HFFc6 (cell line): ENCODE data around the gene KCNIP1. TPM values are rescaled to one million over a fixed set of nuclear protein-coding genes. Genes with fewer than 3 reads are reported as not detected.

Experiments
- DNase-seq: peaks from one replicate; pipeline ENCODE4 v3.0.0-alpha.2; 2018
- H3K27ac Mint-ChIP-seq: 2 replicates; pipeline ENCODE4 v1.8.0; 2020; ENCODE audit warnings: mild to moderate bottlenecking, mixed read lengths
- H3K27me3 Mint-ChIP-seq: 2 replicates; pipeline ENCODE4 v1.8.0; 2021; ENCODE audit warnings: mild to moderate bottlenecking, moderate library complexity, mixed read lengths; ENCODE audit not compliant: insufficient read depth
- H3K36me3 Mint-ChIP-seq: 2 replicates; pipeline ENCODE4 v1.8.0; 2021; ENCODE audit warnings: low read depth, mixed read lengths
- H3K4me1 Mint-ChIP-seq: 2 replicates; pipeline ENCODE4 v1.8.0; 2020; ENCODE audit warnings: low read depth, mixed read lengths
- H3K4me3 Mint-ChIP-seq: 2 replicates; pipeline ENCODE4 v1.8.0; 2020; ENCODE audit warnings: mild to moderate bottlenecking, moderate library complexity, mixed read lengths
- H3K9me3 Mint-ChIP-seq: 2 replicates; pipeline ENCODE4 v1.8.0; 2020; ENCODE audit warnings: mild to moderate bottlenecking, mixed read lengths
- total RNA-seq, 6 experiments: library from RNA; stranded (reverse); fragmentation: NEBNext Ultra II Directional; extraction: Animal tissue kit (Norgen Biotek cat#: 25700); gene quantifications; 2 replicates in 1 of 6; 3 replicates in 5 of 6; pipeline ENCODE4 v1.2.3, GENCODE V29; 2021
- TF ChIP-seq, protein P1 (sequence below): fragments of 200-600 bp; sonication (generic); IDR thresholded peaks from 2 replicates; pipeline ENCODE4 v1.5.0; 2021; ENCODE audit warnings: antibody characterized with exemption, mild to moderate bottlenecking

KCNIP1 gene
- total RNA-seq, 6 experiments from 2014 or later, result not detected

GRCh38 chr5:170597109-170597751 lies 93.4 kb downstream of the KCNIP1 start:
- Mint-ChIP-seq H3K27ac (peak overlapping the region; percentile 84), H3K9me3 (no peaks in the 10 kb centered on the region), H3K27me3 (peaks cover 25% of the 10 kb centered on the region), H3K4me3 (peak overlapping the region; percentile 75), H3K4me1 (peaks cover 28% of the 10 kb centered on the region), H3K36me3 (no peaks in the 10 kb centered on the region)
- TF ChIP-seq, protein P1, sequence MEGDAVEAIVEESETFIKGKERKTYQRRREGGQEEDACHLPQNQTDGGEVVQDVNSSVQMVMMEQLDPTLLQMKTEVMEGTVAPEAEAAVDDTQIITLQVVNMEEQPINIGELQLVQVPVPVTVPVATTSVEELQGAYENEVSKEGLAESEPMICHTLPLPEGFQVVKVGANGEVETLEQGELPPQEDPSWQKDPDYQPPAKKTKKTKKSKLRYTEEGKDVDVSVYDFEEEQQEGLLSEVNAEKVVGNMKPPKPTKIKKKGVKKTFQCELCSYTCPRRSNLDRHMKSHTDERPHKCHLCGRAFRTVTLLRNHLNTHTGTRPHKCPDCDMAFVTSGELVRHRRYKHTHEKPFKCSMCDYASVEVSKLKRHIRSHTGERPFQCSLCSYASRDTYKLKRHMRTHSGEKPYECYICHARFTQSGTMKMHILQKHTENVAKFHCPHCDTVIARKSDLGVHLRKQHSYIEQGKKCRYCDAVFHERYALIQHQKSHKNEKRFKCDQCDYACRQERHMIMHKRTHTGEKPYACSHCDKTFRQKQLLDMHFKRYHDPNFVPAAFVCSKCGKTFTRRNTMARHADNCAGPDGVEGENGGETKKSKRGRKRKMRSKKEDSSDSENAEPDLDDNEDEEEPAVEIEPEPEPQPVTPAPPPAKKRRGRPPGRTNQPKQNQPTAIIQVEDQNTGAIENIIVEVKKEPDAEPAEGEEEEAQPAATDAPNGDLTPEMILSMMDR, result no peak
- peak; percentile 94 for DNase-seq

- DNase-seq, result no peak
- Mint-ChIP-seq H3K9me3 (no peaks in the 10 kb centered on the region), H3K4me3 (peak overlapping the region; percentile 75), H3K27me3 (peaks cover 30% of the 10 kb centered on the region), H3K27ac (no peak overlapping the region; the same call in 1 of the 2 replicates), H3K36me3 (no peaks in the 10 kb centered on the region), H3K4me1 (peaks cover 28% of the 10 kb centered on the region)
- TF ChIP-seq, protein P1, result no peak
Measured at GRCh38 chr5:170597872-170598271, 94.1 kb downstream of the KCNIP1 start.

GRCh38 chr5:170599756-170600155 lies 95.9 kb downstream of the KCNIP1 start:
- Mint-ChIP-seq H3K4me3 (no peak overlapping the region), H3K27ac (no peak overlapping the region)

DNA sequence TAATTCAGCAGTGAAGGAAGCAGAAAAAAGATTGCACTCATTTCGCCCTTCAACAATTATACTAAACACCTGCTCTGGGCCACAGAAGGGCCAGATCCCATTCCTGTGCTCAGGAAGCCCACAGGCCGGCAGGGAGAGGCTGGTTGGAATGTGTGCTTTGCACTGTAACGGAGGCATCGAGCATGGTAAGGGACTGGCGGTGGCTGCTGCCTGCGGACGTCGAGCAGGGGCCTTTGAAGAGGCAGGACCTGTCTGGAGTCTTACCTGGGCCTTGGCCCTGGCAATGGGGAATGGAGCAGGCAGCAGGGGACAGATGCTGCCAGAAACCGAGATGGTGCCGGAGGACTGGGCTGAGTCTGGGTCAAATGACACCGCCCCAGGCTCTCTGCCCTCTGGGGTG lies 97.8 kb downstream of the KCNIP1 start:
- Mint-ChIP-seq H3K4me1 (peaks cover 22% of the 10 kb centered on the region), H3K4me3 (no peak overlapping the region), H3K27me3 (peaks cover 49% of the 10 kb centered on the region), H3K36me3 (no peaks in the 10 kb centered on the region), H3K9me3 (no peaks in the 10 kb centered on the region), H3K27ac (no peak overlapping the region)
- TF ChIP-seq, protein P1, result no peak
- no peak for DNase-seq

More at GRCh38 chr5:170599756-170600155, 95.9 kb downstream of the KCNIP1 start:
- peaks cover 39% of the 10 kb centered on the region for H3K27me3 Mint-ChIP-seq
- TF ChIP-seq, protein P1, result no peak
- no peaks in the 10 kb centered on the region for H3K36me3 Mint-ChIP-seq
- H3K4me1 Mint-ChIP-seq, result peaks cover 28% of the 10 kb centered on the region
- H3K9me3 Mint-ChIP-seq, result no peaks in the 10 kb centered on the region
- DNase-seq, result no peak

DNA sequence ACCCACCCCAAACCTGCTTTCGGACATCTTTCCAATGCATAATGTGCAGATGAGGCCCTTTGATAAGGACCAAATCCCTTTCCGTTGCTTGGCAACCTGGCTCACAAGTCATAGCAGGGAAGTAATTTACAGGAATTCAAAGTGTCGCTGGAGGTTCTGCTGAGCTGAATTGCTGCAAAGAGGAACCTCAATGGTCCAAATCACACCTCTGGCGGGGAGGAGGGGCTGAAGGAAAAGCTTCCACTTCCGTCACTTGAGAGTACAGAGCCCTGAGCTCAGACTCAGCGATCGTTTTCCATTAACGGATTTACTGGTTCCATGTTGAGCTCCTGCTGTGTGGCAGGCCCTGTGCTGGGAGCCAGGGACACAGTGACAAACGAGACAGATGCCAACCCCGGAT lies 99.3 kb downstream of the KCNIP1 start:
- H3K4me3 Mint-ChIP-seq, result no peak overlapping the region
- peaks cover 7% of the 10 kb centered on the region for H3K4me1 Mint-ChIP-seq
- no peak overlapping the region for H3K27ac Mint-ChIP-seq
- peaks cover 59% of the 10 kb centered on the region for H3K27me3 Mint-ChIP-seq
- H3K36me3 Mint-ChIP-seq, result no peaks in the 10 kb centered on the region
- TF ChIP-seq, protein P1, result no peak
- H3K9me3 Mint-ChIP-seq, result no peaks in the 10 kb centered on the region
- DNase-seq, result no peak
